Upper lobe of left lung (tissue), 4 donors: Measurements from ENCODE around the gene IPCEF1.

Experiments
- EP300 ChIP-seq, 4 donors: sonication (generic); formaldehyde crosslinking; IDR thresholded peaks; one replicate each; pipeline ENCODE4 v1.5.1; 2017; ENCODE audit warnings: antibody characterized with exemption in 4 of 4, control low read depth in 2 of 4
- POLR2A ChIP-seq, 4 donors: fragments of 450-650 bp; IDR thresholded peaks; one replicate each; pipeline ENCODE4 v1.5.1; 2016 to 2017; ENCODE audit warnings: antibody characterized with exemption in 4 of 4, mild to moderate bottlenecking in 2 of 4
- TF ChIP-seq, protein P1 (sequence below), 6 experiments: fragments of 450-650 bp in 4 of 6; fragments of 200-600 bp in 2 of 6; sonication (generic) in 2 of 6; IDR thresholded peaks; one replicate each; pipeline ENCODE4 v1.5.1; 2016 to 2019; ENCODE audit warnings: antibody characterized with exemption in 6 of 6

DNA sequence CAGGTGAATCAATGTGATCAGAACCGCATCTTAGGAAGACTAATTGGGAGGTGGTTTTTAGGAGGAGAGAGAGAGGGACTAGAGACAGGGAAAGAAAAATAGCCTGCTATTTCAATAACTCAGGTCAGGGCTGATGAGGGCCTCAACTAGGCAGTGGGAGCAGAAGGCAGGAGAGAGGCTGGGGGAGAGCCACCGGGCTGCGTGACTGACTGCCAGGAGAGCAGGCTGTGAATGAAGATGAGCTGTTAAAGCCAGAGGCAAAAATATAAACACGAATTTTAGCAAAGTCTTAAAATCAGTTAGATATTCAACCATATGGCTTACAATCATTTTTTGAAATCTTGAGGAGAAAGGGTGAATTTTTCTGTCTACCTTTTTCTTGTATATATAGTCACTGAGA is 149.6 kb downstream of the IPCEF1 start:
- no peak for TF ChIP-seq POLR2A (IDR thresholded peaks at IDR 0.05)
- TF ChIP-seq, protein P1, sequence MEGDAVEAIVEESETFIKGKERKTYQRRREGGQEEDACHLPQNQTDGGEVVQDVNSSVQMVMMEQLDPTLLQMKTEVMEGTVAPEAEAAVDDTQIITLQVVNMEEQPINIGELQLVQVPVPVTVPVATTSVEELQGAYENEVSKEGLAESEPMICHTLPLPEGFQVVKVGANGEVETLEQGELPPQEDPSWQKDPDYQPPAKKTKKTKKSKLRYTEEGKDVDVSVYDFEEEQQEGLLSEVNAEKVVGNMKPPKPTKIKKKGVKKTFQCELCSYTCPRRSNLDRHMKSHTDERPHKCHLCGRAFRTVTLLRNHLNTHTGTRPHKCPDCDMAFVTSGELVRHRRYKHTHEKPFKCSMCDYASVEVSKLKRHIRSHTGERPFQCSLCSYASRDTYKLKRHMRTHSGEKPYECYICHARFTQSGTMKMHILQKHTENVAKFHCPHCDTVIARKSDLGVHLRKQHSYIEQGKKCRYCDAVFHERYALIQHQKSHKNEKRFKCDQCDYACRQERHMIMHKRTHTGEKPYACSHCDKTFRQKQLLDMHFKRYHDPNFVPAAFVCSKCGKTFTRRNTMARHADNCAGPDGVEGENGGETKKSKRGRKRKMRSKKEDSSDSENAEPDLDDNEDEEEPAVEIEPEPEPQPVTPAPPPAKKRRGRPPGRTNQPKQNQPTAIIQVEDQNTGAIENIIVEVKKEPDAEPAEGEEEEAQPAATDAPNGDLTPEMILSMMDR (IDR thresholded peaks at IDR 0.05) = no peak
- TF ChIP-seq EP300 (IDR thresholded peaks at IDR 0.05) = no peak
